OCI-LY7 (cell line): ENCODE data around the gene LEMD1. TPM values are rescaled to one million over a fixed set of nuclear protein-coding genes. Genes with fewer than 3 reads are reported as not detected.

Experiments used
- BruUV-seq: library from RNA; stranded (reverse); fragments of 400-500 nt; replicated peaks from 2 replicates; lab custom pipeline; 2021; lab: Mats Ljungman, UMichigan
- CTCF ChIA-PET: fragments of 300-600 bp; sonication (Branson Sonifier 250); formaldehyde crosslinking; loops from one replicate; lab custom pipeline; 2022; ENCODE audit warnings: antibody characterized with exemption; ENCODE audit not compliant: unreplicated experiment; lab: Charles Lee
- POLR2A ChIA-PET: fragments of 300-600 bp; sonication (Branson Sonifier 250); formaldehyde crosslinking; loops from one replicate; lab custom pipeline; 2022; ENCODE audit warnings: antibody characterized with exemption; lab: Charles Lee
- DNase-seq: peaks from one replicate; pipeline ENCODE4 v3.0.0-alpha.2; 2015; ENCODE audit warnings: low spot score
- H2AFZ ChIP-seq: fragments of 200-600 bp; sonication (generic), shearing (Covaris generic); 2 replicates; pipeline ENCODE4 v1.6.1; 2014; ENCODE audit warnings: mild to moderate bottlenecking, antibody characterized with exemption, low read length, moderate library complexity
- H3K27ac ChIP-seq: fragments of 200-600 bp; sonication (generic); 2 replicates; pipeline ENCODE4 v1.5.1; 2014; ENCODE audit warnings: mixed run types, low read depth, mild to moderate bottlenecking, moderate library complexity, low read length, inconsistent platforms; ENCODE audit not compliant: poor library complexity, severe bottlenecking
- H3K36me3 ChIP-seq: fragments of 200-600 bp; sonication (generic); 2 replicates; pipeline ENCODE4 v1.6.1; 2014; ENCODE audit warnings: mild to moderate bottlenecking, antibody characterized with exemption, low read length, moderate library complexity, mixed read lengths; ENCODE audit not compliant: insufficient read depth
- H3K4me1 ChIP-seq: fragments of 200-600 bp; sonication (generic); 2 replicates; pipeline ENCODE4 v1.5.1; 2014; ENCODE audit warnings: mild to moderate bottlenecking, low read length; ENCODE audit not compliant: insufficient read depth, poor library complexity, severe bottlenecking
- H3K4me2 ChIP-seq: fragments of 200-600 bp; sonication (generic); 2 replicates; pipeline ENCODE4 v1.6.1; 2014; ENCODE audit warnings: mild to moderate bottlenecking, low read length
- H3K4me3 ChIP-seq: fragments of 200-600 bp; sonication (generic); 2 replicates; pipeline ENCODE4 v1.5.1; 2014; ENCODE audit warnings: mild to moderate bottlenecking, low read depth, low read length; ENCODE audit not compliant: poor library complexity, severe bottlenecking
- H3K79me2 ChIP-seq: fragments of 200-600 bp; sonication (generic); 2 replicates; pipeline ENCODE4 v1.6.1; 2016; ENCODE audit warnings: low read depth, mild to moderate bottlenecking, low read length, moderate library complexity, mixed read lengths; ENCODE audit not compliant: insufficient read depth
- H3K9me2 ChIP-seq: fragments of 200-600 bp; sonication (generic); 2 replicates; pipeline ENCODE4 v1.6.1; 2016; ENCODE audit warnings: mild to moderate bottlenecking, low read length, mixed read lengths; ENCODE audit not compliant: insufficient read depth
- H3K9me3 ChIP-seq: fragments of 200-600 bp; sonication (generic); 2 replicates; pipeline ENCODE4 v1.6.1; 2014; ENCODE audit warnings: mild to moderate bottlenecking, mixed run types, low read length, mixed read lengths
- H4K20me1 ChIP-seq: fragments of 200-600 bp; sonication (generic); 2 replicates; pipeline ENCODE4 v1.6.1; 2014; ENCODE audit warnings: mild to moderate bottlenecking, antibody characterized with exemption, low read length, moderate library complexity, mixed read lengths; ENCODE audit not compliant: insufficient read depth
- CTCF ChIP-seq: fragments of 200-600 bp; sonication (generic); conservative IDR thresholded peaks from 2 replicates; pipeline ENCODE4 v1.5.1; 2014; ENCODE audit warnings: mild to moderate bottlenecking, antibody characterized with exemption, low read length, moderate library complexity, mixed read lengths
- EZH2phosphoT487 ChIP-seq: fragments of 200-600 bp; sonication (generic); IDR thresholded peaks from 2 replicates; pipeline ENCODE4 v1.6.1; 2018; ENCODE audit warnings: low read depth, borderline replicate concordance, mild to moderate bottlenecking, mixed run types, antibody characterized with exemption, low read length, moderate library complexity, mixed read lengths
- intact Hi-C: fragments of 100-400 bp; cut with micrococcal nuclease; formaldehyde crosslinking; loops from one replicate; pipeline ENCODE4 v1.10.0; 2022; ENCODE audit not compliant: unreplicated experiment
- total RNA-seq, 2 experiments: library from RNA; depleted of rRNA in 1 of 2; stranded (reverse); fragments of >200 nt in 1 of 2; shearing (Covaris generic) in 1 of 2; gene quantifications; 2 replicates each; pipeline ENCODE4 v1.2.3, GENCODE V29; 2014 to 2022

LEMD1 gene
- total RNA-seq, 2 experiments from 2014 or later, result 0.44 to 0.63 TPM

- DNase-seq, result no peak
- no peak for TF ChIP-seq CTCF
- TF ChIP-seq EZH2phosphoT487, result no peak
- H4K20me1 ChIP-seq, result no peaks in the 10 kb centered on the region
- CTCF ChIA-PET, result no interaction called here
- intact Hi-C loops, result no loop called here
- no peaks in the 10 kb centered on the region for H3K79me2 ChIP-seq
- no peak overlapping the region for H3K4me2 ChIP-seq
- H3K27ac ChIP-seq, result no peak overlapping the region
- BruUV-seq, result no TSS peak
- no peaks in the 10 kb centered on the region for H3K36me3 ChIP-seq
- H2AFZ ChIP-seq, result no peak overlapping the region
- no peak overlapping the region for H3K4me3 ChIP-seq
- peaks cover 66% of the 10 kb centered on the region for H3K4me1 ChIP-seq
- H3K9me2 ChIP-seq, result no peaks in the 10 kb centered on the region
- no peaks in the 10 kb centered on the region for H3K9me3 ChIP-seq
- POLR2A ChIA-PET, result no interaction called here
Observed at GRCh38 chr1:205436776-205437410, 15.0 kb upstream of the LEMD1 start.

- ChIA-PET CTCF (no interaction called here), POLR2A (interaction anchor here (0.6 kb wide), 1 partner anchor 78 kb away, joined by 6 read pairs; no protein-coding TSS in a partner anchor)
- H3K79me2 ChIP-seq, result no peaks in the 10 kb centered on the region
- H2AFZ ChIP-seq, result no peak overlapping the region
- H3K27ac ChIP-seq, result no peak overlapping the region
- DNase-seq, result no peak
- TF ChIP-seq EZH2phosphoT487 (no peak), CTCF (no peak)
- H3K4me1 ChIP-seq, result peaks cover 64% of the 10 kb centered on the region
- no peaks in the 10 kb centered on the region for H3K9me2 ChIP-seq
- no peaks in the 10 kb centered on the region for H3K36me3 ChIP-seq
- BruUV-seq, result no TSS peak
- intact Hi-C loops, result no loop called here
- no peaks in the 10 kb centered on the region for H4K20me1 ChIP-seq
- peak overlapping the region; percentile 10 for H3K4me2 ChIP-seq
- no peak overlapping the region for H3K4me3 ChIP-seq
- no peaks in the 10 kb centered on the region for H3K9me3 ChIP-seq
Observed at GRCh38 chr1:205435578-205436573, 14.0 kb upstream of the LEMD1 start.
